ENCODE measurements around the gene VMAC. TPM values are rescaled to one million over a fixed set of nuclear protein-coding genes. Genes with fewer than 3 reads are reported as not detected.

Gene VMAC
- total RNA-seq, 1 donor from 2014 or later: 3.7 TPM

GRCh38 chr19:5926641-5927440 is 22.2 kb downstream of the VMAC start:
- FAIRE-seq (no peak), DNase-seq (ENCODE audit: low spot score in 2 of 2) (peak in 1 of 2 donors; percentile 42)

- FAIRE-seq (no peak), DNase-seq (ENCODE audit: low spot score in 2 of 2) (no peak)
Observed at GRCh38 chr19:5927441-5927821, 22.8 kb downstream of the VMAC start.

GRCh38 chr19:5929179-5929578 is 24.5 kb downstream of the VMAC start:
- no peak for DNase-seq (ENCODE audit: low spot score in 2 of 2)
- FAIRE-seq: no peak

GRCh38 chr19:5929625-5930024 is 25.0 kb downstream of the VMAC start:
- FAIRE-seq: no peak
- no peak for DNase-seq (ENCODE audit: low spot score in 2 of 2)

- DNase-seq (ENCODE audit: low spot score in 2 of 2) (no peak), FAIRE-seq (no peak)
Observed at GRCh38 chr19:5931251-5931650, 26.6 kb downstream of the VMAC start.

DNA sequence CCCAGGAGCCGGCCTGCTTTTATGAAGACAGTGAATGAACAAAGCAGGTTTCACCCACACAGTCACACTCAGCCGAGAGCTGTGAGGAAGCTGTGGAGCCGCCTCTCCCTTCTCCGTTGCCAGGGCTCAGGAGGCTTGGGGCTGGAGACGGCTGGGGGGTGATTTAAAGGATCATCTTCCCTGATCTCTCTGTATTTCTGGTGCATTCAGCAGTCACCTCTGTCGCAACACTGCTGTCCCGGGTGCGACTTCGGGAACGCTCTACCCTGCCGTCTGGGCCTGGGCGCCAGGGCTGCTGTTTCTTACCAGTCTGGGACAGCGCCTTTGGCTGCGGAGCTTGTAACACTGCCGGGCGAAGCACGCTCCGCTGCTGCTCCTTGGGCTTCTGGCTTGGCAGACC is 27.5 kb downstream of the VMAC start:
- FAIRE-seq: no peak
- DNase-seq (ENCODE audit: low spot score in 2 of 2): no peak

GRCh38 chr19:5932609-5933262 is 28.1 kb downstream of the VMAC start:
- DNase-seq (ENCODE audit: low spot score in 2 of 2): no peak
- FAIRE-seq: no peak

DNA sequence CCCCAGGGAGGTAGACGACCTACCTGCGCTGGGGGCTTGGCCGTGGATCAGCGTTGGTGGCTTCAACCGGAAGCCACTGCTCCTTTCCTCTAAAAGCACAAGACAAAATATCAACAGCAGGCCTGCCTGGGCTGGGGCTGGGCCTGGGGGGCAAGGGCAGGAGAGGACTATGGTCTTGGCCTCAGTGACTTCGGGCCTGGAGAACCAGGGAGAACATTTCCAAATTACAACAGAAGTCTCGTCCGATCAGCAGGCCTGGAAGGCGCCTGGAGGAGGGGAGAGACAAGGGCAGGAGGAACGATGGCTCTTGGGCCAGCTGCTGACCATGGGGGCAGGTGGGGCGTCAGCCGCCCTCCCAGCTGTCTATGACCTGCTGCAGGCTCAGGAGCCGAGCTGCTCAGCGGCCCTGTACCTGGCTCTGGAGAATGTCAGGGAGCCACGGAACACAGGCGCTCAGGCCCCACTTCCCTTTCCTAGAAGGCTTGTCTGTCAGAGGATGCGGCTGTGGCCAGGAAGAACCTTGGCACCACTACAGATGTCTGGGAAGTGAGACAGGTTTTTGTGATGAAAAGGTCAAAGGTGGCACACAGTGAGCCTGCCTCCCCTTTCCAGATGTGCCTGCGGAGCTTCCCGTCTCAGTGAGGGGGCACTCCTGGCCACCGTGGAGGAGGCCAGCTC is 28.9 kb downstream of the VMAC start:
- DNase-seq (ENCODE audit: low spot score in 2 of 2) (no peak), FAIRE-seq (no peak)

- no peak for DNase-seq (ENCODE audit: low spot score in 2 of 2)
- FAIRE-seq: no peak
Observed at GRCh38 chr19:5934069-5934401, 29.4 kb downstream of the VMAC start.

DNA sequence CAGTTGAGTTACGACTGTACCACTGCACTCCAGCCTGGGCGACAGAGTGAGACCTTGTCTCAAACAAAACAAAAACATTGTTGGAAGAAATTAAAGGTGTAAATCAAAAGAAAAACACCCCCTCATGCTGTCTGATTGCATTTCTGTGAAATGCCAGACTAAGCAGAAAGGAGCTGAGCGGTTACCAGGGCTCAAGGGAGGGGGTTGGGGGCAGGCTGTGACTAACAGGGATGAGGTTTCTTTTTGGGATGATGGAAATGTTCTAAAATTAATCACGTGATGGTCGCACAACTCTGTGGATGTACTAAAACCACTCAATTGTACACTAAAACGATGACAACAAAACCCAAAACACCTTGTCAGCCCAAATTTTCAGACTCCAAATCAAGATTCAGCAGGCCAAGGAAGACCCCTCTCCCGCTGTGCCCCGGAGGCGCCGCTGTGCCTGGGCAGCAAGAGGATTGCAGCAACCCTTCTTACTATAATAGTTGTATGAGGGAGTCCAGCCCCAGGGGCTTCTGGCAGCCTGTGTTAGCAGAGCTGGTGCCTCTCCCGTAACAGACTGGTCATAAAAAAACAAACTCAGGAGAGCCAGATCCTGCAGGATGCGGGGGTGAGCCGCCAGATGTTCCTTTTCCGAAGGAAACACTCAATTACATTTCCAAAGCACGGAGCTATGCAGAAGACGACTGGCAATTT is 30.3 kb downstream of the VMAC start:
- FAIRE-seq: no peak
- DNase-seq (ENCODE audit: low spot score in 2 of 2): no peak

DNA sequence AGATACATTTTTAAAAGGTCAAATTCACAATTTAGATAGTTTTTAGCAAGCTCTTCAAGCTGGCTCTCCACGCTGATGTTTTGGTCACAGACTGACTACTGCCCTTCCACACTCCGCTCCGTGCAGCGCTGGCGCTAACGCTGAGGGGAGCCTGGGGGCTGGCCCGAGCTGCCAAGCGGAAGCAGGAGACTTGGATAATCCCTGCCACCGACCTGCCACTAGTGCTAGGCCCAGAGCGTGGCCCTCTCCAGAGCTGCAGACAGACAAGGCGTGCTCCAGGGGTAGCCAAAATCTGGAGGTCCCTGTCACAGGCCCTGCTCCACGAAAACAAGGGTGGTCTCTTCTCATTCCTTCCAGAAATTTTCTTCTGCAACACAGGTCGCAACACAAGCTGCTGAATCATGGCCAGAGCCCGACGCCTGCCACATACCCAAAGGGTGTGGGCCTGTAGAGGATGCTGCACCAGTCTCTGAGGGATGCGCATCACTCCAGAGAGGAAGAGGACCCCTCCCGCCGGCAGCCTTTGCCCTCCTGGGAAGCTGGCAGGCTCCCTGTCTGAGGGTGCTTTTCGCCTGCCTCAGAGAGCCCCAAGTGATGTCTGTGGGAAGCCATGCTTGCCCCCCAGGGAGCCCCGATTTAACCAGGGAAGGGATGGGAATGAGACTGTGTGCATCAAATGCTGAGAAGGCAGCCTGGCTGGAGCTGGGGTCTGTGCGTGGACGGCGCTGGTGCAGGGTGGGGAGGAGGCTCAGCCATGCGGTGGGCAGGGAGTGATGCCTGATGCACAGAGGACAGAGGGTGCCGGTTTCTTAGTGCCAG is 31.0 kb downstream of the VMAC start:
- DNase-seq (ENCODE audit: low spot score in 2 of 2) (no peak), FAIRE-seq (no peak)

DNA sequence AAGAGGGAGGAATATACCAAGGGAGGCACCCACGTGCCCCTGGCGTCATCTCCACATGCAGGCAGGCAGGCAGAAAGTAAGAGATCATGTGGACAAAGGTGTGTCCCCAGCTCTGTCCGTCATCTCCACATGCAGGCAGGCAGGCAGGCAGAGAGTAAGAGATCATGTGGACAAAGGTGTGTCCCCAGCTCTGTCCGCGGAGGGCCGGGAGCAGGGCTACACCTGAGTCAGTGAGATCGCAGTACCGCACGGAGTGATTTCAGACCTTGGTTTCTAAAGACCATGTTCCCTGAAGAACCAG is 31.6 kb downstream of the VMAC start:
- DNase-seq (ENCODE audit: low spot score in 2 of 2) (no peak), FAIRE-seq (no peak)

GRCh38 chr19:5937550-5937949 is 32.9 kb downstream of the VMAC start:
- DNase-seq (ENCODE audit: low spot score in 2 of 2) (no peak), FAIRE-seq (no peak)

- DNase-seq (ENCODE audit: low spot score in 2 of 2): no peak
- FAIRE-seq: no peak
Observed at GRCh38 chr19:5940260-5941208, 35.9 kb downstream of the VMAC start.

- no peak for FAIRE-seq
Observed at GRCh38 chr19:5941673-5942072, 37.0 kb downstream of the VMAC start.

GRCh38 chr19:5943045-5943444 is 38.4 kb downstream of the VMAC start:
- no peak for FAIRE-seq
- DNase-seq (ENCODE audit: low spot score in 2 of 2): no peak

More at GRCh38 chr19:5941673-5942072, 37.0 kb downstream of the VMAC start:
- DNase-seq (ENCODE audit: low spot score in 2 of 2): no peak

DNA sequence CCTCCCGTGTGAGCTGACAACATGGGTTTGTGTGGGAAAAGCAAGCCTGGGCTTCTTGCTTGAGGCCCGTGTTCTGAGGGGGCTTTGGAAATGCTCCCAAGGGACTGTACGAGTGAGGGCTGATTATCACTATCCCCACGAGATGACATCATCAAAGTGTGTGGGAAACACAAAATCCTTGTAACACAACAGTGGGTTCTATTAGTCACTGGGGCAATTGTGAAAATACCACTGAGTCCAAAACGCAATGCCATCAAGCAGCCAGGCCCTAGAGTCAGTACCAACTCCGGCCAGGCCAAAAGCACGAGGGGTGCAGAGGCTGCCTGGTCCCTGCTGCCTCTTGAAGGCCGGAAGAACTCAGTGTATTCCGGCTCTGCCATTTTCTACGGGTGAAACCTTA is 39.0 kb downstream of the VMAC start:
- FAIRE-seq (no peak), DNase-seq (ENCODE audit: low spot score in 2 of 2) (no peak)

- DNase-seq (ENCODE audit: low spot score in 2 of 2) (peak; percentile 55 to 72), FAIRE-seq (no peak)
Observed at GRCh38 chr19:5947435-5947834, 42.8 kb downstream of the VMAC start.
